ENCODE data around the gene COL5A1. TPM values are rescaled to one million over a fixed set of nuclear protein-coding genes. Genes with fewer than 3 reads are reported as not detected.

Gene COL5A1
- polyA plus RNA-seq, 3 donors: 0.01 TPM; not detected in 2

DNA sequence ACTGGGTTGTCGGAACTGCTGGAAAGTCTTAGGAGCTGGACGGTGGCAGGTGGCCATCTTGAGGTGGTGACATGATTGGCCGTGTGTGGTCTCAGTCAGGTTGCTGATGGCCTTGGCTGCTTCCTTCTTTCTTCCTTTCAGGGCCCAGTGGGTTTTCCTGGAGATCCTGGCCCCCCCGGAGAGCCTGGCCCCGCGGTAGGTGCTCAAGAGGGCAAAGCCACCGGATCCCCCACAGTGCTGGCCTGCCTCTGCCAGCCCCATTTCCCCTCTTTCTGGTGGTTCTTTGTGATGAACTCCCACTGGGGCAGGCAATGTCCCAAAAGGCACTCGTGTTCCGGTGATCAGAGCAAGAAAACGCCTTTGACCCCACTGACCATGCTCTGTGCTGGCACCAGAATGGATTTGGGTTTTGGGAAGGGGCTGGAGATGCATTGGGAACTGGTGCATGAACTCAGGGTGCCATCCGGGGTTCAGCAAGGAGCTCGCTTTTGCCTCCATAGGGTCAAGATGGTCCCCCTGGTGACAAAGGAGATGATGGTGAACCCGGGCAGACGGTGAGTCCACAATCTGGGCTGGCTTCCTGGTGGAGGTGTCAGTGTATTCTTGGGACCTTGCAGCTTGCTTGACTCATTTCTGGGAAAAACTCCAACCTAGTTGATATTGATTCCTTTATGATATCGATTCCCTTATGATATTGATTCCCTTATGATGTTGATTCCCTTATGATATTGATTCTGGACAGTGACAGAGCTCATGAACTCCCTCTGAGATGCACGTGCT lies 174.0 kb downstream of the COL5A1 start:
- H3K9me3 ChIP-seq (replicated peaks in 1 of 2; ENCODE audit: control insufficient read depth in 1 of 2, insufficient read depth in 1 of 2, low read length in 2 of 2): no peaks in the 10 kb centered on the region
- no peak overlapping the region for H2AFZ ChIP-seq (ENCODE audit: insufficient read depth, low read depth, low read length, poor library complexity, severe bottlenecking)
- no peak overlapping the region for H3K9ac ChIP-seq (ENCODE audit: insufficient read depth, low read length, poor library complexity, severe bottlenecking)
- no peaks in the 10 kb centered on the region for H3K27me3 ChIP-seq (ENCODE audit: control insufficient read depth in 2 of 2, insufficient read depth in 2 of 2, low read length in 2 of 2)
- Mint-ChIP-seq H3K9me3 (peaks cover 0 to 2% (median 0%) of the 10 kb centered on the region in 7 donors), H3K4me3 (no peak overlapping the region), H3K27ac (peak overlapping the region in 1 of 7 donors; percentile 14), H3K27me3 (ENCODE audit: low read depth in 3 of 3) (peaks cover 5 to 8% (median 5%) of the 10 kb centered on the region in 3 donors), H3K4me1 (no peaks in the 10 kb centered on the region), H3K36me3 (no peaks in the 10 kb centered on the region)
- H3K79me2 ChIP-seq (ENCODE audit: insufficient read depth, low read length): no peaks in the 10 kb centered on the region
- H3K27ac ChIP-seq (ENCODE audit: low read depth in 1 of 2, low read length in 2 of 2): no peak overlapping the region
- TF ChIP-seq, protein P1, sequence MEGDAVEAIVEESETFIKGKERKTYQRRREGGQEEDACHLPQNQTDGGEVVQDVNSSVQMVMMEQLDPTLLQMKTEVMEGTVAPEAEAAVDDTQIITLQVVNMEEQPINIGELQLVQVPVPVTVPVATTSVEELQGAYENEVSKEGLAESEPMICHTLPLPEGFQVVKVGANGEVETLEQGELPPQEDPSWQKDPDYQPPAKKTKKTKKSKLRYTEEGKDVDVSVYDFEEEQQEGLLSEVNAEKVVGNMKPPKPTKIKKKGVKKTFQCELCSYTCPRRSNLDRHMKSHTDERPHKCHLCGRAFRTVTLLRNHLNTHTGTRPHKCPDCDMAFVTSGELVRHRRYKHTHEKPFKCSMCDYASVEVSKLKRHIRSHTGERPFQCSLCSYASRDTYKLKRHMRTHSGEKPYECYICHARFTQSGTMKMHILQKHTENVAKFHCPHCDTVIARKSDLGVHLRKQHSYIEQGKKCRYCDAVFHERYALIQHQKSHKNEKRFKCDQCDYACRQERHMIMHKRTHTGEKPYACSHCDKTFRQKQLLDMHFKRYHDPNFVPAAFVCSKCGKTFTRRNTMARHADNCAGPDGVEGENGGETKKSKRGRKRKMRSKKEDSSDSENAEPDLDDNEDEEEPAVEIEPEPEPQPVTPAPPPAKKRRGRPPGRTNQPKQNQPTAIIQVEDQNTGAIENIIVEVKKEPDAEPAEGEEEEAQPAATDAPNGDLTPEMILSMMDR (IDR thresholded peaks at IDR 0.05): no peak
- no peaks in the 10 kb centered on the region for H3K4me1 ChIP-seq (ENCODE audit: control insufficient read depth in 1 of 2, insufficient read depth in 2 of 2, low read length in 2 of 2)
- WGBS (ENCODE audit: insufficient coverage): over 99% methylated on average over 15 of the region's 16 CpGs
- H3K4me3 ChIP-seq (replicated peaks in 1 of 3; ENCODE audit: low read depth in 2 of 3, low read length in 3 of 3): no peak overlapping the region
- no peaks in the 10 kb centered on the region for H4K20me1 ChIP-seq (ENCODE audit: insufficient read depth, low read length)
- intact Hi-C loops (cut with micrococcal nuclease): no loop called here
- no peak overlapping the region for H3K4me2 ChIP-seq (replicated peaks; ENCODE audit: extremely low read depth, low read length, poor library complexity, severe bottlenecking)
- no peak for DNase-seq
- no peaks in the 10 kb centered on the region for H3K36me3 ChIP-seq (replicated peaks in 1 of 2; ENCODE audit: control insufficient read depth in 1 of 2, insufficient read depth in 2 of 2, low read length in 2 of 2)

DNA sequence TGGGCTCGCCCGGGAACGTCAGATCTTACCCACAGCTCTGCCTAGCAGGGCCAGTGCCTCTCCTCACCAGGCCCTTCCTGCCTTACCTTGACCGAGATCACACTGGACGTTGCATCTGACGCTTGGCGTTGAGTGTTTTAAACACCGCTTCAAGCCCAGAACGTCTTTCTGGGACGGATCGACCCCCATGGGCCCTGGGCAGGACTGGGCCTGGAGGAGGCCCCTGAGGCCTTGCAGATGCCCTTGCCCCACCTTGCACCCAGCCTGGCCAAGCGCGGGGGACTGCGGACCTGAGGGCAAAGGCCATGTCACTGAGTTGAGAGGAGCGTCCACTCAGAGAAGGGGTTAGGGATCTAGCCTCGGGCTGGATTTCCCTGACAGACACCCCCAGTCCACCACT lies 174.7 kb downstream of the COL5A1 start:
- intact Hi-C loops (cut with micrococcal nuclease): no loop called here
- Histone ChIP-seq H3K36me3 (replicated peaks in 1 of 2; ENCODE audit: control insufficient read depth in 1 of 2, insufficient read depth in 2 of 2, low read length in 2 of 2) (no peaks in the 10 kb centered on the region), H2AFZ (ENCODE audit: insufficient read depth, low read depth, low read length, poor library complexity, severe bottlenecking) (no peak overlapping the region), H4K20me1 (ENCODE audit: insufficient read depth, low read length) (no peaks in the 10 kb centered on the region), H3K4me3 (replicated peaks in 1 of 3; ENCODE audit: low read depth in 2 of 3, low read length in 3 of 3) (no peak overlapping the region), H3K79me2 (ENCODE audit: insufficient read depth, low read length) (no peaks in the 10 kb centered on the region), H3K9me3 (replicated peaks in 1 of 2; ENCODE audit: control insufficient read depth in 1 of 2, insufficient read depth in 1 of 2, low read length in 2 of 2) (no peaks in the 10 kb centered on the region), H3K4me1 (ENCODE audit: control insufficient read depth in 1 of 2, insufficient read depth in 2 of 2, low read length in 2 of 2) (no peaks in the 10 kb centered on the region), H3K9ac (ENCODE audit: insufficient read depth, low read length, poor library complexity, severe bottlenecking) (no peak overlapping the region), H3K27ac (ENCODE audit: low read depth in 1 of 2, low read length in 2 of 2) (no peak overlapping the region), H3K27me3 (ENCODE audit: control insufficient read depth in 2 of 2, insufficient read depth in 2 of 2, low read length in 2 of 2) (no peaks in the 10 kb centered on the region), H3K4me2 (replicated peaks; ENCODE audit: extremely low read depth, low read length, poor library complexity, severe bottlenecking) (no peak overlapping the region)
- H3K9me3 Mint-ChIP-seq: peaks cover 0 to 2% (median 0%) of the 10 kb centered on the region in 7 donors
- DNase-seq: no peak
- peak overlapping the region in 1 of 7 donors; percentile 12 for H3K27ac Mint-ChIP-seq
- no peaks in the 10 kb centered on the region for H3K4me1 Mint-ChIP-seq
- WGBS (ENCODE audit: insufficient coverage): 98% methylated on average over 11 of the region's 16 CpGs
- H3K36me3 Mint-ChIP-seq: no peaks in the 10 kb centered on the region
- H3K4me3 Mint-ChIP-seq: no peak overlapping the region
- H3K27me3 Mint-ChIP-seq (ENCODE audit: low read depth in 3 of 3): peaks cover 5 to 8% (median 5%) of the 10 kb centered on the region in 3 donors
- TF ChIP-seq, protein P1 (IDR thresholded peaks at IDR 0.05): no peak

Measured in CD14-positive monocyte (primary cell).